Occipital lobe (tissue), 3 donors: ENCODE results near the gene DPP9. TPM values are rescaled to one million over a fixed set of nuclear protein-coding genes. Genes with fewer than 3 reads are reported as not detected.

Source experiments
- DNase-seq: peaks from one replicate; lab custom pipeline; 2025; lab: John Stamatoyannopoulos, UW
- small RNA-seq: library from RNA; depleted of rRNA; stranded (forward); fragments of <200 nt; gene quantifications from one replicate; pipeline ENCODE3, GENCODE V24; 2014
- total RNA-seq: library from RNA; depleted of rRNA; stranded (reverse); fragments of >200 nt; gene quantifications from one replicate; pipeline ENCODE4 v1.2.3, GENCODE V29; 2014

DPP9 gene
- total RNA-seq, 1 donor from 2014 or later = 5.5 TPM

DNA sequence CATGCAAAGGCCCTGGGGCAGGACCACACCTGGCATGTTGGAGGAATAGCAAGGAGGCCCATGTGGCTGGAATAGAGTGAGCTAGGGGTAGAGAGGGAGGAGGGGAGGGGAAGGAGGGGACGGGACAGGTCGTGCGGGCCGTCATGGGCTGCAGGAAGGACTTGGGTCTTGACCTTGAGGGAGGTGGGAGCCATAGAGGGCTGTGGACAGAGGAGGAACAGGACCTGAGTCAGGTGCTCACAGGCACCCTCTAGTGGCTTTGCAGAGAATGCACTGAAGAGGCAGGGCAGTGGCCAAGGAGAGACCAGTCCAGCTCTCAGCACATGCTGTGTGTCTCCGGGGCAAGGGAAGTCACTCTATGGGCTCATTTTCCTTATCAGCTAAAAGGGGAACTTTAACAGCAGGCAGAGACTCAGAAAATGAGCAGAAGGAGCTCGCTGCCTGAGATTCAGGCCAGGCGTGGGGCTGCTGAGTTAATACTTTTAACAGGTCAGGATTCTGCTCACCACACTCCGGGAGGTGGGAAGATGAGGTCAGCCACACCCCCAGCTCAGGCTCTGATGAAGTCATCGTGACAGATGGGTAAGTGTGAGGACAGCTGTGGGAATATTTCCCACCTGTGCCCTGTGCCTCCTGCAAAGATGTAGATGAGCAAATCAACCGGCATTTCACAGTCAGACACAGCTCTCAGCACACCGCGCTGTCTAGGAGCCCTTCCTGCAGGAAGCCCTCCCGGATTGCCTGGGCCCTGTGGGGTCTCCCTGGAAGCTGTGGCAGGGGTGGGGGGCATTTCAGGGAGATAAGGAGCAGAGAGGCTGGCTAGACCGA, 90.3 kb downstream of the DPP9 start:
- DNase-seq = no peak

Small RNA genes lying within 50 kb of the gene (small RNA-seq; reads per million reads assigned to genes)
- gene MIR7-3 = 0.70 reads per million, percentile 63 among the genes with 10 or more reads in this experiment

Other genes with a start within 250 kb of the DPP9 start
- under 0.01 TPM for gene PLIN4, start 205.4 kb downstream of the DPP9 start, total RNA-seq
- gene PLIN5, start 188.6 kb downstream of the DPP9 start, total RNA-seq = 2.0 TPM
- not detected for gene LRG1, start 183.8 kb downstream of the DPP9 start, total RNA-seq
- 32.0 TPM for gene SEMA6B, start 164.2 kb downstream of the DPP9 start, total RNA-seq
- 5.6 TPM for gene TNFAIP8L1, start 84.3 kb downstream of the DPP9 start, total RNA-seq
- gene MYDGF, start 53.5 kb downstream of the DPP9 start, total RNA-seq = 37.9 TPM
- 24.0 TPM for gene FEM1A, start 67.9 kb upstream of the DPP9 start, total RNA-seq
- 0.78 TPM for gene TICAM1, start 107.9 kb upstream of the DPP9 start, total RNA-seq
- gene PLIN3, start 143.8 kb upstream of the DPP9 start, total RNA-seq = 12.8 TPM
- not detected for gene ARRDC5, start 179.1 kb upstream of the DPP9 start, total RNA-seq
- 8.3 TPM for gene UHRF1, start 185.7 kb upstream of the DPP9 start, total RNA-seq
- 30.9 TPM for gene KDM4B, start 245.3 kb upstream of the DPP9 start, total RNA-seq